SK-N-SH treated with all-trans-retinoic acid at 6 μM for 48 hours (cell line): ENCODE measurements around the gene SPART.

Source experiments
- ARNTL ChIP-seq: fragments of 450-650 bp; formaldehyde crosslinking; IDR thresholded peaks from 2 replicates; pipeline ENCODE4 v1.5.0; 2020; ENCODE audit warnings: low read depth, mild to moderate bottlenecking, moderate library complexity, borderline replicate concordance
- BACH2 ChIP-seq: fragments of 250-450 bp; sonication (Bioruptor Pico); IDR thresholded peaks from 2 replicates; pipeline ENCODE4 v1.9.0; 2021; ENCODE audit warnings: mild to moderate bottlenecking, borderline replicate concordance
- ESRRG ChIP-seq: fragments of 250-450 bp; sonication (Bioruptor Pico); IDR thresholded peaks from 2 replicates; pipeline ENCODE4 v1.6.1; 2021; ENCODE audit warnings: mild to moderate bottlenecking
- OSR1 ChIP-seq: fragments of 250-450 bp; sonication (Bioruptor Pico); IDR thresholded peaks from 2 replicates; pipeline ENCODE4 v1.8.0; 2022; ENCODE audit warnings: moderate library complexity, mild to moderate bottlenecking, inconsistent platforms
- RARB ChIP-seq: fragments of 250-450 bp; sonication (Bioruptor Pico); IDR thresholded peaks from 2 replicates; pipeline ENCODE4 v1.8.0; 2021; ENCODE audit warnings: mild to moderate bottlenecking, moderate library complexity
- TCF4 ChIP-seq: fragments of 250-450 bp; sonication (Bioruptor Pico); IDR thresholded peaks from 2 replicates; pipeline ENCODE4 v1.8.0; 2021; ENCODE audit warnings: mild to moderate bottlenecking, moderate library complexity, borderline replicate concordance
- TOX ChIP-seq: fragments of 250-450 bp; sonication (Bioruptor Pico); IDR thresholded peaks from 2 replicates; pipeline ENCODE4 v1.8.0; 2021; ENCODE audit warnings: mild to moderate bottlenecking, moderate library complexity, borderline replicate concordance
- ZFP3 ChIP-seq: fragments of 250-450 bp; sonication (Bioruptor Pico); IDR thresholded peaks from 2 replicates; pipeline ENCODE4 v1.5.0; 2020; ENCODE audit warnings: mild to moderate bottlenecking, moderate library complexity
- TF ChIP-seq, protein P1 (sequence below): fragments of 250-450 bp; sonication (Bioruptor Pico); IDR thresholded peaks from 2 replicates; pipeline ENCODE4 v1.5.1; 2020; ENCODE audit warnings: low read depth, mild to moderate bottlenecking, moderate library complexity
- TF ChIP-seq, protein P2 (sequence below): fragments of 250-450 bp; sonication (Bioruptor Pico); IDR thresholded peaks from 2 replicates; pipeline ENCODE4 v1.8.0; 2021; ENCODE audit warnings: low read depth, mild to moderate bottlenecking, moderate library complexity, borderline replicate concordance
- TF ChIP-seq, protein P3 (sequence below): fragments of 250-450 bp; sonication (Bioruptor Pico); IDR thresholded peaks from 2 replicates; pipeline ENCODE4 v1.8.0; 2020; ENCODE audit warnings: mild to moderate bottlenecking, moderate library complexity, borderline replicate concordance

DNA sequence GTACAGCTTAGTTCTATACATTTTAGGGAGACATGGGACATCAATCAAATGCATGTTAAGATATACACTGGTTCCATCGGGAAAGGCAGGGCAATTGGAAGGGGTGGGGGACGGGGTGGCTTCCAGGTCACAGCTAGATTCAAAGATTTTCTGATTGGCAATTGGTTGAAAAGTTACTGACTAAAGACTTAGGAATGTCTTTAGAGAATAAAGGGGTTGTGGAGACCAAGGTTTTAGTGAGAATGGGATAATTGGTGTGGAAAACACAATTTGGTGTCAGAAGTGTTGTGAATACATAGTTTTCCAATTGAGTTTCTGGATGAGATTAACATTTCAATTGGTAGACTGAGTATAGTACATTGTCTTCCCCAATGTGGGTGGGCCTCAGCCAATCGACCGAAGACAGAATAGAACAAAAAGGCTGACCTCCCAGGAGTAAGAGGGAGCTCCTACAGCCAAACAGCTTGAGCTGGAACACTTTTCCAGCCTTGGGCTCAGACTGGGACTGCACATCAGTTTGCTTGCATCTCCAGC lies 47.6 kb downstream of the SPART start:
- TF ChIP-seq BACH2 (no peak), ARNTL (CRISPR knock-in tag) (no peak), OSR1 (CRISPR knock-in tag) (no peak), RARB (CRISPR knock-in tag) (no peak), ZFP3 (CRISPR knock-in tag) (no peak), TOX (CRISPR knock-in tag) (no peak), TCF4 (no peak), ESRRG (CRISPR knock-in tag) (no peak)
- TF ChIP-seq, protein P1, sequence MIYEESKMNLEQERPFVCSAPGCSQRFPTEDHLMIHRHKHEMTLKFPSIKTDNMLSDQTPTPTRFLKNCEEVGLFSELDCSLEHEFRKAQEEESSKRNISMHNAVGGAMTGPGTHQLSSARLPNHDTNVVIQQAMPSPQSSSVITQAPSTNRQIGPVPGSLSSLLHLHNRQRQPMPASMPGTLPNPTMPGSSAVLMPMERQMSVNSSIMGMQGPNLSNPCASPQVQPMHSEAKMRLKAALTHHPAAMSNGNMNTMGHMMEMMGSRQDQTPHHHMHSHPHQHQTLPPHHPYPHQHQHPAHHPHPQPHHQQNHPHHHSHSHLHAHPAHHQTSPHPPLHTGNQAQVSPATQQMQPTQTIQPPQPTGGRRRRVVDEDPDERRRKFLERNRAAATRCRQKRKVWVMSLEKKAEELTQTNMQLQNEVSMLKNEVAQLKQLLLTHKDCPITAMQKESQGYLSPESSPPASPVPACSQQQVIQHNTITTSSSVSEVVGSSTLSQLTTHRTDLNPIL (CRISPR knock-in tag) = no peak
- TF ChIP-seq, protein P2, sequence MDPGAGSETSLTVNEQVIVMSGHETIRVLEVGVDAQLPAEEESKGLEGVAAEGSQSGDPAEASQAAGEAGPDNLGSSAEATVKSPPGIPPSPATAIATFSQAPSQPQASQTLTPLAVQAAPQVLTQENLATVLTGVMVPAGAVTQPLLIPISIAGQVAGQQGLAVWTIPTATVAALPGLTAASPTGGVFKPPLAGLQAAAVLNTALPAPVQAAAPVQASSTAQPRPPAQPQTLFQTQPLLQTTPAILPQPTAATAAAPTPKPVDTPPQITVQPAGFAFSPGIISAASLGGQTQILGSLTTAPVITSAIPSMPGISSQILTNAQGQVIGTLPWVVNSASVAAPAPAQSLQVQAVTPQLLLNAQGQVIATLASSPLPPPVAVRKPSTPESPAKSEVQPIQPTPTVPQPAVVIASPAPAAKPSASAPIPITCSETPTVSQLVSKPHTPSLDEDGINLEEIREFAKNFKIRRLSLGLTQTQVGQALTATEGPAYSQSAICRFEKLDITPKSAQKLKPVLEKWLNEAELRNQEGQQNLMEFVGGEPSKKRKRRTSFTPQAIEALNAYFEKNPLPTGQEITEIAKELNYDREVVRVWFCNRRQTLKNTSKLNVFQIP (CRISPR knock-in tag) = no peak
- TF ChIP-seq, protein P3, sequence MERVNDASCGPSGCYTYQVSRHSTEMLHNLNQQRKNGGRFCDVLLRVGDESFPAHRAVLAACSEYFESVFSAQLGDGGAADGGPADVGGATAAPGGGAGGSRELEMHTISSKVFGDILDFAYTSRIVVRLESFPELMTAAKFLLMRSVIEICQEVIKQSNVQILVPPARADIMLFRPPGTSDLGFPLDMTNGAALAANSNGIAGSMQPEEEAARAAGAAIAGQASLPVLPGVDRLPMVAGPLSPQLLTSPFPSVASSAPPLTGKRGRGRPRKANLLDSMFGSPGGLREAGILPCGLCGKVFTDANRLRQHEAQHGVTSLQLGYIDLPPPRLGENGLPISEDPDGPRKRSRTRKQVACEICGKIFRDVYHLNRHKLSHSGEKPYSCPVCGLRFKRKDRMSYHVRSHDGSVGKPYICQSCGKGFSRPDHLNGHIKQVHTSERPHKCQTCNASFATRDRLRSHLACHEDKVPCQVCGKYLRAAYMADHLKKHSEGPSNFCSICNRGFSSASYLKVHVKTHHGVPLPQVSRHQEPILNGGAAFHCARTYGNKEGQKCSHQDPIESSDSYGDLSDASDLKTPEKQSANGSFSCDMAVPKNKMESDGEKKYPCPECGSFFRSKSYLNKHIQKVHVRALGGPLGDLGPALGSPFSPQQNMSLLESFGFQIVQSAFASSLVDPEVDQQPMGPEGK (CRISPR knock-in tag) = no peak
